ENCODE measurements around the gene NDUFA8. TPM values are rescaled to one million over a fixed set of nuclear protein-coding genes. Genes with fewer than 3 reads are reported as not detected.

The NDUFA8 gene
- total RNA-seq, 1 experiment from 2014 or later: 60.7 TPM

DNA sequence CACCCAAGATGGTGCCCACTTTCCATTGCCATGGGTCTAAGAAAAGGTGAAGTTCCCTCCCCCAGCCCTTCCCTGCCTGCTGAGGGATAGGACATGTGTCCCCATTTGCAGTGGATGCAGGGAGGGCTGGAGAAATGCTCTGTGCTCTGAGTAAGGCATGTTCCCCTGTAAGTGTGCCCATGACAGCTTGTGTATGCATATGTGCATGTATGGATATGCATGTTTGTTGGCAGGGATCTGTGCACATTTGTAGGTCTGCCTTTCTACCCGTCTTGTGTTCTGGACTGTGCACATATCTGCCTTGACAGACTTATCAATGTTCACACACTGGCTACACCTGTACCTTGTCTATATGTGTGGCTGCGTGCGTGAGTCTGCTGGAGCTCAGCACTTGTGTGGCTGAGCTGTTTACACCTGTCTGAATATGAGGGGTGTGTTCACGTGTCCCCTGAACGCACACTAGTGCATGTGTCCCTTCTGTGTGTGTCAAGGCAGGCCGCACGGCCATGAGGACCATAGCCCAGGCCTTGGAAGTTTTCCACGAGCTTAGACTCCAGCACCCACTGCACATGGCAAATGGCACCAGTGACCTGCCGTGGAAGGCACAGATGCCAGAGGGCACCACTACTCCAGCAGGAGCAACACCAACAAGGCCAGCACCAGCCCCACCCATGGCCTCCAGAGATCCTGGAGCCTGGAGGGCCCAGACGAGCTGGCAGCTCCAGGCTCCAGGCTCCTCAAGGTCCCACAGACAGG lies 39.1 kb downstream of the NDUFA8 start:
- no peak overlapping the region for H3K9ac ChIP-seq (ENCODE audit: extremely low read depth, insufficient read length, low read length)

More for the DNA sequence above, 39.1 kb downstream of the NDUFA8 start:
- Histone ChIP-seq H3K27ac (ENCODE audit: insufficient read length, low read depth, low read length) (no peak overlapping the region), H3K79me2 (ENCODE audit: insufficient read depth, low read length) (no peaks in the 10 kb centered on the region), H4K5ac (ENCODE audit: insufficient read length, low read depth, low read length) (no peak overlapping the region), H4K91ac (ENCODE audit: insufficient read length, low read depth, low read length) (no peak overlapping the region), H2BK15ac (ENCODE audit: low read depth, low read length) (no peak overlapping the region), H2BK5ac (ENCODE audit: insufficient read length, low read length) (no peak overlapping the region), H4K20me1 (ENCODE audit: control insufficient read depth, insufficient read depth, insufficient read length) (no peaks in the 10 kb centered on the region), H2BK20ac (ENCODE audit: low read depth, low read length, poor library complexity, severe bottlenecking) (no peak overlapping the region), H3K23me2 (ENCODE audit: insufficient read length, low read depth, low read length, poor library complexity, severe bottlenecking) (no peaks in the 10 kb centered on the region), H2BK12ac (ENCODE audit: insufficient read length, low read depth, low read length) (no peak overlapping the region), H3K4me1 (ENCODE audit: insufficient read depth, low read length) (peaks cover 5% of the 10 kb centered on the region; the same call in 1 of the 2 replicates), H3K79me1 (ENCODE audit: insufficient read depth, low read depth, low read length, poor library complexity, severe bottlenecking) (no peaks in the 10 kb centered on the region), H2AFZ (ENCODE audit: low read length) (no peak overlapping the region), H3K56ac (ENCODE audit: insufficient read length, low read depth, low read length) (no peak overlapping the region), H3K23ac (ENCODE audit: insufficient read length, low read depth, low read length) (no peak overlapping the region), H3K18ac (ENCODE audit: insufficient read length, low read depth, low read length) (no peak overlapping the region), H3K14ac (ENCODE audit: insufficient read depth, low read length) (no peak overlapping the region; the same call in 1 of the 2 replicates), H3K27me3 (ENCODE audit: insufficient read depth, low read length) (no peaks in the 10 kb centered on the region; the same call in 1 of the 2 replicates), H4K8ac (replicated peaks; ENCODE audit: insufficient read length, low read depth, low read length) (no peak overlapping the region), H3K9me3 (ENCODE audit: control insufficient read depth, low read depth, low read length) (no peaks in the 10 kb centered on the region), H3K4ac (ENCODE audit: low read depth, low read length) (no peak overlapping the region), H2AK5ac (ENCODE audit: insufficient read length, low read length) (no peak overlapping the region), H3K4me2 (ENCODE audit: insufficient read depth, insufficient read length, low read length) (no peak overlapping the region), H2BK120ac (ENCODE audit: low read depth, low read length, poor library complexity, severe bottlenecking) (no peak overlapping the region), H3T11ph (ENCODE audit: low read length) (no peak overlapping the region)
- peaks cover 17 to 20% of the 10 kb centered on the region in 2 experiments for H3K4me1 Mint-ChIP-seq
- H3K9me3 Mint-ChIP-seq: no peaks in the 10 kb centered on the region
- H3K4me3 Mint-ChIP-seq: no peak overlapping the region
- WGBS (ENCODE audit: extremely low coverage, insufficient read length, low lambda C conversion rate): no CpG with 5 or more reads among the region's 10 CpGs
- H3K36me3 Mint-ChIP-seq (ENCODE audit: insufficient read depth in 1 of 3, low read depth in 3 of 3): no peaks in the 10 kb centered on the region
- TF ChIP-seq, protein P1, sequence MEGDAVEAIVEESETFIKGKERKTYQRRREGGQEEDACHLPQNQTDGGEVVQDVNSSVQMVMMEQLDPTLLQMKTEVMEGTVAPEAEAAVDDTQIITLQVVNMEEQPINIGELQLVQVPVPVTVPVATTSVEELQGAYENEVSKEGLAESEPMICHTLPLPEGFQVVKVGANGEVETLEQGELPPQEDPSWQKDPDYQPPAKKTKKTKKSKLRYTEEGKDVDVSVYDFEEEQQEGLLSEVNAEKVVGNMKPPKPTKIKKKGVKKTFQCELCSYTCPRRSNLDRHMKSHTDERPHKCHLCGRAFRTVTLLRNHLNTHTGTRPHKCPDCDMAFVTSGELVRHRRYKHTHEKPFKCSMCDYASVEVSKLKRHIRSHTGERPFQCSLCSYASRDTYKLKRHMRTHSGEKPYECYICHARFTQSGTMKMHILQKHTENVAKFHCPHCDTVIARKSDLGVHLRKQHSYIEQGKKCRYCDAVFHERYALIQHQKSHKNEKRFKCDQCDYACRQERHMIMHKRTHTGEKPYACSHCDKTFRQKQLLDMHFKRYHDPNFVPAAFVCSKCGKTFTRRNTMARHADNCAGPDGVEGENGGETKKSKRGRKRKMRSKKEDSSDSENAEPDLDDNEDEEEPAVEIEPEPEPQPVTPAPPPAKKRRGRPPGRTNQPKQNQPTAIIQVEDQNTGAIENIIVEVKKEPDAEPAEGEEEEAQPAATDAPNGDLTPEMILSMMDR (conservative IDR thresholded peaks at IDR 0.05): no peak
- H3K27me3 Mint-ChIP-seq (ENCODE audit: low read depth): peaks cover 12% of the 10 kb centered on the region
- no peak for DNase-seq
- H3K27ac Mint-ChIP-seq: no peak overlapping the region; a peak in 2 of 7 replicates

Measured in H9 (cell line).